Activated T-cell treated with anti-CD3 and anti-CD28 coated beads for 1 hour (primary cell): ENCODE results near the gene IFI27L1.
A peak's percentile ranks its signal among the peaks of the same experiment; 100 is the strongest.

Experiments
- DNase-seq: peaks from one replicate; pipeline ENCODE4 v3.0.0-alpha.2; 2020; ENCODE audit warnings: low read depth

Gene IFI27L1

DNA sequence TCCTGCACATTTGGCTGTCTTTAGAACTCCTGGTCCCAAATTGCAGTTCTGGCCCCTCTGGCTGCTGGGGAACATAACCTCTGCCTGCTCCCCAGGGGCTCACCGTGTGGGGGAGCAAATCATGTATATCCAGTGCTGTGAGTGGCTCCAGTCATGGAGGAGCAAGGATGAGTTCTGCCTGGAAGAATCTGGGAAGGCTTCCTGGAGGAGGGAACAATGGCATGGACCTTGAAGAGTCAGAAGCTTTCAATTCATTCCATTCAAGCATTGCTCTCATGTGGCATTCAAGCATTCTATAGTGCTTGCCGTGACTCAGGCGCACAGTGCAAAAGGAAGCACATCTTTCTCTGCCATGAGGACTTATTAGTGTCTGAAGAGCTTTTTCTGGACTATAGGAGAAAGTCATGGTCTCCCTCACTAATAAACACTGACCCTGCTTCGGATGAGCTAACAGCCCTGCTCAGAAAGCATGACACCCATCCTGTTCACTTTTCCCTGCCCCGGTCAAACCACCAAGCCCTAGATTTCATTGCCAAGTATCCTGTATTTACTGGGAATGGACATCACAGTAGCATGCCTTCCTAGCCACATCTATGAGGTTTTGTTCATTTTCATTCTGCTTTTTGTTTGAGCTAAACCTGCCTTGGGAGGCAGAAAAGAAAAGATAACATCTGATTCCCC lies 32.9 kb downstream of the IFI27L1 start:
- DNase-seq, result no peak

DNA sequence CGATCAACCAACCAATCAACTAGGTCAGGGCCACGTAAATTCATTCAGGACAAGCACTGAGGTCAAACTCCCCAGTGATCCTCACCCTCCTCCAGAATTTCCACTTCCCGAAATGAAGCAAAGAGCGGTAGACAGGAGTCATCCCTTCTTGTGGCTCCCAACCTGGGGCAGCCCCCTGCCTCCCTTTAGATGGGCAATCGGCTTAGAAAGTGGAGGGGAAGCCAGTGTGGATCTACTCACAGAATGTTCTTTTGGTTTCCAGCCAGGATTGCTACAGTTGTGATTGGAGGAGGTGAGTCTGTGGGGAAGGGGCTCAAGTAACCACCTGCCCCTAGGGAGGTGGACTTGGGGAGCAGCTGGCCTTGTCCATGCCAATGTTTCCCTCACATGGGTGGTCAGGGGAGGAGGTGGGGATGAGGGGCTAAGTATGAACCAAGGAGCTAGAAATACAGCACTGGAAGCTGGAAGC lies 33.5 kb downstream of the IFI27L1 start:
- no peak for DNase-seq

DNA sequence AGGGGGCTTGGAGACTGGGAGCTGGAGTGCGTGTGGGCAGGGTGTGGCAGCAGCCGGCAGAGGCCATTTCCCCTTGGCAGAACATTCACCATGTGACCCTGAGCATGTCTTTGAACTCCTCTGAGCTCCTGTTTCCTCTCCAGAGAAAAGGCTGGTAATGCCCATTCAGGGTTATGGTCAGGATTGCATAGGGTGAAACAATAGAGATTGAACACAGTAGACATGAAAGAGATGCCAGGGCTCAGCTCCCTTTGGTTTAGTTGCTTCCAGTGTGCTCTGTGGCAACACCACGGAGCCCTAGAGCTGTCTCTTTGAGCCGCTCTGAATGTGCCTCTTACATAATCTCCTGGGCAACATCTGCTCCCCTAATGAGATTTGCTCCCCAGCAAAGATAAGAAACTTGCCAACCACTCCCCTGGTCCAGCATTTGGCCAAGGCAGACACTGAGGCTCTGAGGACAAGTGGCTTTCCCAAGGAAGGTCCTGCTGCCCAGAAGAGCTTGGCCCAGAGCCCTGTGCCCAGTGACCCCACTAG lies 34.0 kb downstream of the IFI27L1 start:
- DNase-seq, result no peak

DNA sequence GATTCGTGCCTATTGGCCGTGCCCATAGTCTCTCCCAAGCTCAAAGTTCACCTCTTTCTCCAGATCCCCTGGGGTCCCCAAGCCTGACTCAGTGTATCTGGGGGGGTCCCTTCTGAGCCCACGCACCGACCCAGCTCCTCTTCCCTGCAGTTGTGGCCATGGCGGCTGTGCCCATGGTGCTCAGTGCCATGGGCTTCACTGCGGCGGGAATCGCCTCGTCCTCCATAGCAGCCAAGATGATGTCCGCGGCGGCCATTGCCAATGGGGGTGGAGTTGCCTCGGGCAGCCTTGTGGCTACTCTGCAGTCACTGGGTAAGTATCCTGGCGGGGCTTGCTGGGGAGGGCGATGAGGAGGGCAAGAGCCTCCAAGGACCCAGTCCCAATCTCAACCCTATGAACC lies 34.5 kb downstream of the IFI27L1 start:
- no peak for DNase-seq

DNA sequence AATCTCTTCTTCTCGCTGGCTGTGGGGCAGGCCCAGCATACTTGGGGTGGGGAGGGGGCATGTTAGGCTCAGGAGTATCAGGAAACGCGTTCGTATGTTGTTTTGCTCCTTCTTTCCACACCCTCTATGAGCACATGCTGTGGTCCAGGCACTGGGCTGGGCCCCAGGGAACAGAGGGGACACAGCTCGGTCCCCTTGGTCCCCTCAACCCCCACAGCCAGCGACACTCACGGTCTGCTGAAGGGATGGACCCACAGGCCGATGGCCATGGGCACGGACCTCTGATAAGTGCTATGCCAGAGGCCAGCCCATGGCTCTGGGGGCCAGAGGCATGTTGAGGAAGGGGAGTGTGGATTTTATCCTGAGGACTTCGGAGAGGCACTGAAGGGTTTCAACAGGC lies 35.6 kb downstream of the IFI27L1 start:
- no peak for DNase-seq

GRCh38 chr14:94117856-94118255 lies 36.7 kb downstream of the IFI27L1 start:
- DNase-seq, result no peak

DNA sequence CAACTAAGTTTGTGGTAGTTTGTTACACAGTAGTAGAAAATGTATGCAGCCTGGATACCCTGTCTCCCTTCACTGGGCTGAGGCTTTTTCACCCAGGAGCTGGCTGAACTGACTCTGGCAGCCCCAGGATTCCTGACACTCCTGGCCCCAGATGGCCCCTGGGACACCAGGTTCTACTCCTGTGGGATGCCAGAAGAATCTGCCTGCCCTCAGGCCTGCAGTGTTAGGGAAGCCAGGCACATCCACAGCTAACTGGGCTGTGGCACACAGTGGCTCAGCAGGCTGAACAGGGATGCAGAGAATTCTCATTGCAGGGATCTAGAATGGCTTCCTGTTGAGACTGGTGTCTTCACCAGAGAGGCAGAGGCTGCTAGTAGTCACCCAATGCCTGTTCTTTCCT lies 38.0 kb downstream of the IFI27L1 start:
- no peak for DNase-seq

DNA sequence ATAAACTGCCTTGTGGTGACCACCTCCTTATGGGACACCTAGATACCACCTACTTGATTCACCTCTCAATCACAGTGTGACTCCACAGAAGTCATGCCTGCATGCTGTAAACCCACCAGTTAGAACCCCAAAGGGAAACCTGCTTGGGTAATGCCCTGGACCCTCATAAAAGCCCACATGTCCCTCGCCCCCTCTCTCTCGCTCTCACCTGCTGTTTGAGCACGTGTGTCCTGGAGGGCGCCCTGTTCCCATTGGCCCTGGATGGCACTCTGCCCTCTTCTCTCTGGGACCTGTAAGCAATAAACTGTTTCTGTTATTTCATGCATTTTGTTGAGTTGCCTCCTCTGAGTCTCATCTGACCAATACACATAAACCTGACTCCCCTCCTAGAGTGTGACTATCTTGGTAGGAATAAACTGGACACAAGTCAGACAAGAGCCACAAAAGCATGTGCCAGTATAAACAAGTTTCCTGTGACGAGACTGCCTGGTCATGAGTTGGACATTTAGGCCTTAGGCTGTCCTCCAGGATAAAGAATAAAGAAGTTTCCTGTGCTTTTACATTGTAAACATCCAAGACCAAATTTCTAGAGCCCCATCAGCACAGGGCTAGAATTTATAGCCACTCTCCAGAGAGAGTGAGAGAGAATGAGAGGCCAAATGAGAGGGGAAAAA lies 39.7 kb downstream of the IFI27L1 start:
- no peak for DNase-seq

DNA sequence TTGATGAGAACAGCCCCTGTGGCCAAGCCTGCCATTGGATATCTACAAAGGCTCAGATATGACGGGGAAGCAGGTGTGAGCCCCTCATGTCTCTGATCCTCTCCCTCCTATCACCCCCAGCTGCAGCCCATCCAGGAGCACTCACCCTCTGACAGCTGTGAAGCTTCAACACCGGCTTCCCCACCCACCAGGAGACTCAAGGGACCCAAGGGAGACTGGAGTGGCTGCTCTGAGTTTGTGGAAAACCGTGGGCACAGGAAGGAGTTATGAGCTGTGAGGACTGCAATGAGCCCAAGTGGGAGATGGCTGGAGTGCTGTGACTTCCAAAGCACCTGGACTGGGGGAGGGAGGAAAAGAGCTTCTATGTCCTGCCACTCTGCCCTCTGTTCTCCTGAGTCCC lies 40.4 kb downstream of the IFI27L1 start:
- no peak for DNase-seq

DNA sequence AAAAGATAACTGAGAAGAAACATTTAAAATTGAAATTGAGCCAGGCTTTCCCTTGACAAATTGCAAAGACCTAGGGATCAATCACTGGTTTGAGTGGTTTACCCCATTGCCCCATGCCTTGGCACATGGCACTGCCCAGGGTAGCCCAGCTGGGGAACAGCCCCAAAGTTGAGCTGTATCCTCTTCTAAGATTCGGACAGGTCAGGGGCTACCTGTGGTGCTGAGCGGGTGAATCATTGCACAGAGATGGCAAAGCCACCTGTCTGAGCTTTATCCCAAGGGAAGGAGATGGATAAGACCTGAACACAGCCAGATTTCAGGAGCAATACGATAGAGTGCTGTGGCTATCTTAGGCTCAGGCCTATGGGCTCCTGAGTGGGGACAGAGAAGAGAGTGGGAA lies 41.3 kb downstream of the IFI27L1 start:
- DNase-seq, result no peak

DNA sequence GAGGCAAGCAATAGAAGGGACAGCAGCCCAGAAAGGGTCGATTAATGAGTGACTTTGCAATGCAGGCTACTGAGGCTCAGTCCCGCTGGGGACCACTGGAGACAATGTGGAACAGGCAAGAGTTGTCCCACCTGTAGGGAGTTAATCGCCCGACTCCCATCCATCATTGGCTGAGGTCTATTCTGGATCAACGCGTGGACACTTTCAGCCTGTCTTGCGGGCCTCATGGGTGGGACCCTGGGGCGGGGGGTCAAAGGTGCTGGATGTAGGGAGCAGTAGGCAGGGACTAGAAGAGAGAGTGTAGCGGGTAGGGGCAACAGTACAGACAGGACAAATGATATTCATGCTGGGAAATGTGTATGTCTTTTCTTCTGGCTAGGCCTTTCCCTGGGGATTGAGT lies 42.2 kb downstream of the IFI27L1 start:
- DNase-seq, result no peak

GRCh38 chr14:94123868-94124267 lies 42.8 kb downstream of the IFI27L1 start:
- no peak for DNase-seq

DNA sequence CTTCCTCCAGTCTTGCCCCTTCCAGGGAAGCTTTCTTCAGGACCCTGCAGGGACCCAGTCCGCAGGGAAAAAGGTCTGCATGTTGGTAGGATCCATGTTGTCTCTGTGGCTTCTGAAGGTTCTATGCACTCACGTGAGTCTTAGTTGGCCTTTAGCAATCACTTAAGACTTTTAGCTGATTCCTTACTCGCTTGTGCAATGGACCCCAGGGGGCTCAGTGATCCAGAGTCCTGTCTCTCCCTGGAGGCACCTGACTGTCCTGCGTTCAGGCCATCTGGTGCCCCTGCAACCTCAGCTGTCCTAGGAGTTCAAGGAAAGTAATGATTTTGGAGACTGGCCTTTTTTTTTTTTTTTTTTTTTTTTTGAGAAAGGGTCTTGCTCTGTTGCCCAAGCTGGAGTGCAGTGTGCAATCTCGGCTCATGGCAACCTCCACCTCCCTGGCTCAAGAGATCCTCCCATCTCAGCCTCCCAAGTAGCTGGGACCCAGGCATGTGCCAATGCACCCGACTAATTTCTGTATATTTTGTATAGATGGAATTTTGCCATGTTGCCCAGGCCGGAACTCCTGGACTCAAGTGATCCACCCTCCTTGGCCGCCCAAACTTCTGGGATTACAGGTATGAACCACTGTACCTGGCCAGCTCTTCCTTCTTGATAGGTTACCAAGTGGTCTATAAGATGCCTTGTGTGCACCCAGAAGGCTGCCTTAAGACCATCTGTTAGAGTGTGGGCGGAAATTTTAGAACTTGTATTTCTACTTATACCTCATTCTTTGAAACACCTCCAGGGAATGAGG lies 43.7 kb downstream of the IFI27L1 start:
- DNase-seq, result no peak

DNA sequence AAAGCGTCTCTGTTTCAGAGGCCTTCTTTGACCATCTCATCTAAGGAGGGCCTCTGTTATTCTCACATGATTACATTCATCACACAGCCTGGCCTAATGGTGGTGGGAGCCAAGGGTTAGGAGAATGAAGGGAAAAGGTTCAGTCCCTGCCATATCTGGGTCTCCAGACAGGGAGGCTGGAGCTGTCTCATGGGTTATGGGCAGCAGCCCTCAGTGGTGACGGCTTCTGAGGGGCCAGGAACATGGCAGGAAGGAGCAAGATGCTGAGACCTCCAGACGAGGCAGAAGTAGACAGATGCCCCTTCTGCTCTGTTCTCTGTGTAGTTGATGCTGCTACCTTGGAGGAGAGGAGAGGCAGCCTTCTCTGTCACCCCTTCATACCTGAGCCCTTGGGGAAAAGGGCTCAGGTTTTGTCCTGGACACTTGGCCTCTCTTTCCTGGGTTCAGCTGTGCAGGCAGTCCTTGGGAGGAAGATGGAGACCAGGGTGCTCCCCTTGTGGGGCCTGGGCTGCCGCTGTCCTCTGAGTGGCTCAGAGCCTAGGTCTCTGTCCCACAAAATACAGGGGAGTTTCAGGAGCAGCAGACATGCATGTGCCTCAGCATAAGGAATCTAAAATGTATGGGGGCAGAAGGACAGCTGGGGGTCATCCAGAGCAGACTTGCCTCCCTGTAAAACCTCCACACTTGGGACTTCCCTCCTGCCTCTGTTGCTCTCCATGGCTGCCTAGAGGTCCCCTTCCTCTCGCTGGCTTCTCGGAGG lies 44.7 kb downstream of the IFI27L1 start:
- DNase-seq, result no peak

- no peak for DNase-seq
Measured at GRCh38 chr14:94126419-94126677, 45.2 kb downstream of the IFI27L1 start.

DNA sequence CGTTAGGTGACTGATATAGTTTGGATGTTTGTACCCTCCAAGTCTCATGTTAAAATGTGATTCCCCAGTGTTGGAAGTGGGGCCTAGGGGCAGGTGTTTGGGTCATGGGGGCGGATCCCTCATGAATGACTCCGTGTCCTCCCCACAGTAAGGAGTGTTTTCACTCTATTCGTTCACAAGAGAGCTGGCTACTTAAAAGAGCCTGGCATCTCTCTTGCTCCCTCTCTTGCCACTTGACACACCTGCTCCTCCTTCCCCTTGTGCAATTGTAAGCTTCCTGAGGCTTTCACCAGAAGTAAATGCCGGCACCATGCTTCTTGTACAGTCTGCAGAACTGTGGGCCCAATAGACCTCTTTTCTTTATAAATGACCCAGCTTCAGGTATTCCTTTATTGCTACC lies 45.7 kb downstream of the IFI27L1 start:
- DNase-seq, result no peak

DNA sequence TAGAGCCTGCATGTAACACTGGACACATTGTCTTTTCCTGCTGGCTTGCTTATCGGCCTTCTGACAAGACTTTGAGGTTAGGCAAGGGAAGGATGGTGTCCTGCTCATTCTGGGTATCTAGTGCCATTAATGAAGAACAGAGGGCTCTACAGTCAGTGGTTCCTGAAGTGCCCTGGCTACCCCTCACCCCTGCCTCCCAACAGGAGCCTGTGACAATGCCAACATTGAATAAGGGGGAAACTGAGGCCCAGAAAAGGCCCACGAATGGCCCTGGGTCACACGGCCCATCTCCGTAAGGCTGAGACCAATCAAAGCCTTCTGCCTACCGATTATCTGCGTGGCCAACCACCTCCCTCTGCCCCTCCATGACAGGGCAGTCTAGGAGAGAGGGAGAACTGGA lies 46.2 kb downstream of the IFI27L1 start:
- no peak for DNase-seq

- DNase-seq, result no peak
Measured at GRCh38 chr14:94128216-94128839, 47.2 kb downstream of the IFI27L1 start.

DNA sequence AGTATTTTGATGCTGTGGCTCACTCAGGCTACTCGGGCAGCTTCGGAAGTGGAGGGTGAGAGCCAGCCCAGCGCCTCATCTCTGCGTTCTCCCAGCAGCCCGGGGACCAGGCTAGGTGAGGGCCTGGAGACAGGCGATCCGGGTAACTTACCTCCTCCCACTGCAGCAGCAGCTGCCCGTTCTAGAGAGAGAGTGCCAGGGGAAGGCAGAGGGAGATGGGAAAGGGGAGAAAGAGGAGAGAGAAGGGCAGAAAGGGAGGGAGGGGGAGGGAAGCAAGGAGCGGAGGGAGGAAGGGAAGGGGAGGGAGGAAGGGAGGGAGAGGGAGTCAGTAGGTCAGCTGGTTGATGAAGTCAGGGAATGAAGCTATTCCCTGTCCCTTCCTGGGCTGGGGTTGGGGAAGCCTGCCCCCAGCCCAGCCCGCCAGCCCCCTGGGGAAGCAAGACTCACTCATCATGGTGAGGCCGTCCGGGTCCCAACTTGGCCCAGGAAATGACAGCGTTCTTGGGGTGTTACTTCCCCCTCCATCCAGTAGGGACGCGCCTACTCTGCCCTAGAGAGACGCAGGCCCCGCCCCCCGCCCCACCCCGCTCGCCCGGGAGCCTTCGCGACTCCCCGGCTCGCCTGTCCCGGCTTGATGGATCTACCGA lies 48.1 kb downstream of the IFI27L1 start, which contains the start of gene IFI27L2:
TSS of gene IFI27L2 (minus strand) at position 494 of the 647 bp plus-strand sequence. CDS start at position 454, 40 bp downstream.
- DNase-seq, result peak; percentile 46

DNA sequence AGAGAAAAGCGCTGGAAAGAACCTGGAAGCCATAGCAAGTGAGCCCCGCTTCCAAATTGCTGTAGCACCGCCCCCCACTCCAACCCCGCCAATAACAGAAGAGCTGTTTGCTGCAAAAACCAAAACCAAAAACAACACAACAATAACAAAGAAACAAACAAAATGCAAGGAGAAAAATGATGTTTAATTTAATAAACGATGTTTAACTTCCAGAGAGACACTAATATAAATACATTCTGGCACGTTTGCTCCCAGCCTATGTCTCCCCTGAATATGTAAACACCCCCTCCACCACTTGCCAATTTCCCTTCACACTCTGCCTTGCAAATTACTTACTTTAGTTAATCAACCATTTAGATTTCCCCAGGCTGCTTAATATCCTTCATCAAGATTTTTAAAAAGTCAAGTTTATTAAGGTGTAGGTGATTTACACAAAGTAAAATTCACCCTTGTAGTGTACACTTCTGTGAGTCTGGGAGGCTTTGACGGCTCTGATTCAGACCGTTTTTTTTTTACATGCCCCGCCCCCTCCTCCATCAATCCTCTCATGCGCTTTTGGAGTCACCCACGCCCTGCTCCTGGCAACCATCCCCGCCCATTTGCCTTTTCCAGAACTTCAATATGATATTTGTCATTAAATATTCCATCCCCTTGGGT lies 48.8 kb downstream of the IFI27L1 start:
- DNase-seq, result peak; percentile 11
